CD4-positive, alpha-beta memory T cell (primary cell): Measurements from ENCODE around the gene MND1. TPM values are rescaled to one million over a fixed set of nuclear protein-coding genes. Genes with fewer than 3 reads are reported as not detected.
"Not testable (repeated sequence)": the region's sequence is repeated elsewhere in the genome, so short reads cannot be mapped to it uniquely, and the experiment has no call there.

Source experiments
- CTCF ChIA-PET: fragments of 350-600 bp; sonication (Branson Sonifier 250); formaldehyde crosslinking; loops from one replicate; lab custom pipeline; 2021; ENCODE audit warnings: inconsistent platforms; ENCODE audit not compliant: partially characterized antibody; lab: Charles Lee
- POLR2A ChIA-PET: fragments of 350-600 bp; sonication (Branson Sonifier 250); formaldehyde crosslinking; loops from one replicate; lab custom pipeline; 2021; ENCODE audit not compliant: partially characterized antibody; lab: Charles Lee
- DNase-seq, 5 donors: peaks; one replicate each; pipeline versions ENCODE4 v3.0.0 to v3.0.0-alpha.2; 2020 to 2022; ENCODE audit warnings: mixed read lengths in 1 of 5
- H3K27ac ChIP-seq: one replicate; pipeline ENCODE4 v1.7.0; 2013; ENCODE audit warnings: low read depth, low read length
- H3K27me3 ChIP-seq: 2 replicates; pipeline ENCODE4 v1.7.0; 2013; ENCODE audit warnings: mild to moderate bottlenecking, low read length, moderate library complexity; ENCODE audit not compliant: insufficient read depth
- H3K36me3 ChIP-seq: 2 replicates; pipeline ENCODE4 v1.7.0; 2013; ENCODE audit warnings: mild to moderate bottlenecking, low read length, moderate library complexity; ENCODE audit not compliant: insufficient read depth
- H3K4me1 ChIP-seq: 2 replicates; pipeline ENCODE4 v1.7.0; 2013; ENCODE audit warnings: mild to moderate bottlenecking, low read length, moderate library complexity; ENCODE audit not compliant: insufficient read depth
- H3K4me3 ChIP-seq, 2 donors: one replicate each; pipeline ENCODE4 v1.7.0; 2013; ENCODE audit warnings: low read length in 2 of 2, mild to moderate bottlenecking in 1 of 2
- H3K9me3 ChIP-seq, 2 donors: one replicate each; pipeline ENCODE4 v1.7.0; 2013; ENCODE audit warnings: low read length in 2 of 2, control low read depth in 1 of 2; ENCODE audit not compliant: control insufficient read depth in 1 of 2
- H3K27ac Mint-ChIP-seq, 7 donors: one replicate each; pipeline ENCODE4 v1.8.0; 2020 to 2021; ENCODE audit warnings: mixed read lengths in 7 of 7, mild to moderate bottlenecking in 6 of 7, inconsistent platforms in 3 of 7, moderate library complexity in 3 of 7
- H3K27me3 Mint-ChIP-seq, 2 donors: one replicate each; pipeline ENCODE4 v1.8.0; 2020 to 2021; ENCODE audit warnings: mixed read lengths in 2 of 2
- H3K36me3 Mint-ChIP-seq, 2 donors: one replicate each; pipeline ENCODE4 v1.8.0; 2020 to 2021; ENCODE audit warnings: mixed read lengths in 2 of 2, inconsistent platforms in 1 of 2, mild to moderate bottlenecking in 1 of 2
- H3K4me1 Mint-ChIP-seq, 4 donors: one replicate each; pipeline ENCODE4 v1.8.0; 2020 to 2021; ENCODE audit warnings: mixed read lengths in 4 of 4, mild to moderate bottlenecking in 1 of 4
- H3K4me3 Mint-ChIP-seq, 8 donors: one replicate each; pipeline ENCODE4 v1.8.0; 2020 to 2021; ENCODE audit warnings: mixed read lengths in 8 of 8, mild to moderate bottlenecking in 7 of 8, moderate library complexity in 6 of 8, inconsistent platforms in 3 of 8
- H3K9me3 Mint-ChIP-seq, 8 donors: one replicate each; pipeline ENCODE4 v1.8.0; 2020 to 2021; ENCODE audit warnings: mixed read lengths in 8 of 8, mild to moderate bottlenecking in 5 of 8, inconsistent platforms in 3 of 8, moderate library complexity in 1 of 8
- intact Hi-C: fragments of 100-400 bp; cut with micrococcal nuclease; formaldehyde crosslinking; loops from one replicate; pipeline ENCODE4 v1.15.1; 2023
- polyA plus RNA-seq, 2 donors: library from polyadenylated mRNA; unstranded; fragments of 300-500 nt; fragmentation: Illumina TruSeq; gene quantifications; one replicate each; pipeline ENCODE4 v1.2.3, GENCODE V29; 2021
- total RNA-seq, 2 experiments: library from RNA; stranded (reverse); gene quantifications; one replicate each; pipeline ENCODE4 v1.2.3, GENCODE V29; 2021

The MND1 gene
- total and polyA plus RNA-seq, 4 experiments from 2014 or later: 0.34 TPM; not detected in 3

DNA sequence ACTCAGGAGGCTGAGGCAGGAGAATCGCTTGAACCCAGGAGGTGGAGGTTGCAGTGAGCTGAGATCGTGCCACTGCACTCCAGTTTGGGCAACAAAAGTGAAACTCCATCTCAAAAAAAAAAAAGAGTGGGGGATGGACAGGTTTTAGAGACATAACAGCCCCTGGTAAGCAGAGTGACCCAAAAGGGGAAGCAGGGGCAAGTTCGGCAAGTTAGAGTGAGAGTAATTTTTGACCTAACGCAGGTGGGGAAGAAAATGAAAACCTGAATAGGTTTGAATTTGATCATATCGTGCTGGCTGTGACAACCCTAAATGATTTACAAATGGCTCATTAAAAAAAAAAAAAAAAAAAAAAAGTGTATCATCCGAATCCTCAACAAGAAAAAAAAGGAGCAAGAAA is 96.0 kb downstream of the MND1 start:
- peak overlapping the region in 3 of 8 donors; percentile 56 to 67 (median 57) for H3K4me3 Mint-ChIP-seq
- no peaks in the 10 kb centered on the region for H3K9me3 Mint-ChIP-seq
- intact Hi-C loops: no loop called here
- no peak for DNase-seq
- Histone ChIP-seq H3K9me3 (no peaks in the 10 kb centered on the region), H3K4me3 (no peak overlapping the region), H3K27ac (no peak overlapping the region), H3K36me3 (no peaks in the 10 kb centered on the region), H3K4me1 (peaks cover 30% of the 10 kb centered on the region), H3K27me3 (no peaks in the 10 kb centered on the region)
- ChIA-PET POLR2A (no interaction called here), CTCF (no interaction called here)
- H3K27ac Mint-ChIP-seq: peak overlapping the region in 2 of 7 donors; percentile 76 to 81
- peaks cover 14 to 40% (median 26%) of the 10 kb centered on the region in 4 donors for H3K4me1 Mint-ChIP-seq
- no peaks in the 10 kb centered on the region for H3K27me3 Mint-ChIP-seq
- H3K36me3 Mint-ChIP-seq: no peaks in the 10 kb centered on the region

DNA sequence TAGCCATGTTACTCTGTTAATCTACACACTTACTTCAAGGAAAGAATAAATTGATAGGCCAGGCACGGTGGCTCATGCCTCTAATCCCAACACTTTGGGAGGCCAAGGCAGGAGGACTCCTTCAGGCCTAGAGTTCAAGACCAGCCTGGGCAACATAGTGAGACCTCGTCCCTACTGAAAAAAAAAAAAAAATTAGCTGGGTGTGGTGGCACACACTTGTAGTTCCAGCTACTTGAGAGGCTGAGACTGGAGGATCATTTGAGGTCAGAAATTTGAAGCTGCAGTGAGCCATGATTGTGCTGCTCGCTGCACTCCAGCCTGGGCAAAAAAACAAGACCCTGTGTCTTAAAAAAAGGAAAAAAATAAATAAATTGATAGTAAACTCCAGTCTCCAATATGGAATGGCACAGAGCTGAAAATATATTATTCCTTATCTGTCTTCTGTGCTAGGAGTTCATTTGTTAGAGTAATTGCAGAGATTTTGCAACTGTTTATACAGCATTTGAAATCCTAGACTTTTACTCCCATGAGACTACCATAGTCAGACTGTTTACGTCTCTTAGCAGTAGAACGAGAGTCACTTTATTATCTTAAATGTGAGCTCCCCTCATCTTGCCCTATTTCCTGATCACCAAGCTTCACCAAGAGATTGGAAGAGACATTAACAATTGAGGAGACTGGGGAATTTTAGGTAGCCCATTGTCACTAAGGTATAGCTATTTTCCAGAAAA is 102.9 kb downstream of the MND1 start:
- Histone ChIP-seq H3K4me1 (peaks cover 18% of the 10 kb centered on the region), H3K4me3 (no peak overlapping the region), H3K27ac (no peak overlapping the region), H3K9me3 (no peaks in the 10 kb centered on the region), H3K36me3 (no peaks in the 10 kb centered on the region), H3K27me3 (no peaks in the 10 kb centered on the region)
- no peaks in the 10 kb centered on the region for H3K9me3 Mint-ChIP-seq
- peaks cover 12 to 23% (median 15%) of the 10 kb centered on the region in 4 donors for H3K4me1 Mint-ChIP-seq
- no peaks in the 10 kb centered on the region for H3K27me3 Mint-ChIP-seq
- ChIA-PET POLR2A (interaction anchor here (0.8 to 1.4 kb wide), 2 partner anchors 8 to 19 kb away, joined by 3 to 5 read pairs; partner anchors contain the start of gene TMEM131L), CTCF (interaction anchor here (0.7 to 2.0 kb wide), 8 partner anchors 9 to 196 kb away, joined by 3 to 10 read pairs (median 4); partner anchors contain the start of gene TMEM131L)
- no peak for DNase-seq
- intact Hi-C loops: no loop called here
- H3K27ac Mint-ChIP-seq: no peak overlapping the region
- H3K36me3 Mint-ChIP-seq: no peaks in the 10 kb centered on the region
- H3K4me3 Mint-ChIP-seq: no peak overlapping the region

DNA sequence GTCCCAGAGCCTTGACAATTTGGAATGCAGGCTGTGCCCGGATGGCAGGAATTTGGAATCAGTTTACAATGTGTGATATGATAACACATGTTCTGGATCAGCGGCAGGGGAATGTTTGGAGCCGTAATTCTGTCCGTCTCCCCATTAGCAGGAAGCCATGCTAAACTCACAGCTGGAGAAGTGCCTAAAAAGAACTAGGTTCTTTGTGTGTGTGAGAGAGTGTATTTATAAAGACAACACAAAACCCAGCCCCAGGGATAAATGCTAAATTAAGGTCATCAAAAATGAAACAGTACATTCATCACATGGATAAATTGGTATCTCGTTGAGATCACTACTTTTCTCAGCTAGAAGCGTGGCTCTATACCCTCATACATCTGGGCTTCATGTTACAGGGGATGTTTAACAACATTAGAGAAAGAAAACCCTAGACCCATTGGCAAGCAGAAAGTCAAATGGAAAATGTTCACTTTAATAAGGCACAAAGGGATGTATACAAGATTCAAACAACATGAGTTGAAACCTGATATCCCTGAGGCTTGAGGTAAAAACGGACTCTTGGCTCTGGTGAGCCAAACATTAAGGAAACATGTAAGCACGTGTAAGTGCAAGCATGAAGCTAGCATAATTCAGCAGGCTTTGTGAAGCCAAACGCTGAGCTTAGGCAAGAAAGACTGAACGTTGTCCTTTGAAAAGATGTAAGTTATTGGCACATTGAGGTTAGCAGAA is 103.7 kb downstream of the MND1 start:
- Histone ChIP-seq H3K36me3 (no peaks in the 10 kb centered on the region), H3K9me3 (no peaks in the 10 kb centered on the region), H3K4me1 (peaks cover 18% of the 10 kb centered on the region), H3K4me3 (no peak overlapping the region), H3K27me3 (no peaks in the 10 kb centered on the region), H3K27ac (no peak overlapping the region)
- no peak for DNase-seq
- Mint-ChIP-seq H3K4me1 (peaks cover 12 to 24% (median 16%) of the 10 kb centered on the region in 4 donors), H3K27me3 (no peaks in the 10 kb centered on the region), H3K36me3 (no peaks in the 10 kb centered on the region), H3K27ac (peak overlapping the region in 2 of 7 donors; percentile 10 to 62), H3K9me3 (no peaks in the 10 kb centered on the region), H3K4me3 (no peak overlapping the region)
- ChIA-PET POLR2A (interaction anchor here (0.6 to 2.2 kb wide), 4 partner anchors 9 to 26 kb away, joined by 3 to 9 read pairs (median 4); partner anchors contain the start of gene TMEM131L), CTCF (interaction anchor here (0.9 to 2.0 kb wide), 5 partner anchors 10 to 195 kb away, joined by 3 to 7 read pairs (median 4); partner anchors contain the start of gene TMEM131L)
- intact Hi-C loops: no loop called here

GRCh38 chr4:153449338-153449737 is 104.8 kb downstream of the MND1 start:
- no peaks in the 10 kb centered on the region for H3K27me3 Mint-ChIP-seq
- no peaks in the 10 kb centered on the region for H3K9me3 Mint-ChIP-seq
- H3K36me3 Mint-ChIP-seq: no peaks in the 10 kb centered on the region
- Histone ChIP-seq H3K9me3 (no peaks in the 10 kb centered on the region), H3K4me3 (no peak overlapping the region), H3K27ac (no peak overlapping the region), H3K27me3 (no peaks in the 10 kb centered on the region), H3K4me1 (peaks cover 18% of the 10 kb centered on the region), H3K36me3 (no peaks in the 10 kb centered on the region)
- intact Hi-C loops: no loop called here
- peaks cover 12 to 24% (median 16%) of the 10 kb centered on the region in 4 donors for H3K4me1 Mint-ChIP-seq
- ChIA-PET CTCF (interaction anchor here (1.7 to 1.8 kb wide), 4 partner anchors 11 to 125 kb away, joined by 4 to 9 read pairs (median 4); partner anchors contain the start of gene TMEM131L), POLR2A (interaction anchor here (0.6 to 2.2 kb wide), 5 partner anchors 10 to 49 kb away, joined by 3 to 9 read pairs (median 4); partner anchors contain the start of gene TMEM131L)
- peak overlapping the region in 2 of 7 donors; percentile 82 to 85 for H3K27ac Mint-ChIP-seq
- peak overlapping the region in 1 of 8 donors; percentile 4 for H3K4me3 Mint-ChIP-seq
- no peak for DNase-seq

DNA sequence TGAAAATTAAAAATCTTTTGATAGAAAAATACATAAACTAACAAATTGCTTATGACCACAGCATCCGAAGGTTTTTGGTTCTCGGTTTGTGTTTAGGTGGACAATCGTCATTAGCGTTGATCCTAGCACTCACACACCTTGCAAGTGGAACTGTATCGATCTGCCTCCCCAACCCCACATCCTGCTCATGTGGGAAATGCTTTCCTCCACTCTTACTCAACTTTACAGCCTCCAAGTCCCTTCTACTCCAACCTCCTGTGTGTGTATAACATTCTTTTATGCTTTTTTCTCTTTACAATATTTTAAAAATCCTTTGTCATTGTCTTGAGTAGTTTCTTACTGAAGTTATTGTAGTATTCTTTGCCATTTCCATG is 106.0 kb downstream of the MND1 start:
- H3K9me3 Mint-ChIP-seq: no peaks in the 10 kb centered on the region
- H3K4me3 ChIP-seq: no peak overlapping the region
- H3K36me3 ChIP-seq: no peaks in the 10 kb centered on the region
- ChIA-PET POLR2A (interaction anchor here (1.6 to 2.2 kb wide), 2 partner anchors 9 to 17 kb away, joined by 3 to 9 read pairs; no protein-coding TSS in a partner anchor), CTCF (interaction anchor here (1.7 to 1.8 kb wide), 3 partner anchors 16 to 123 kb away, joined by 4 to 9 read pairs (median 5); partner anchors contain the start of gene TMEM131L)
- intact Hi-C loops: loop anchor here (1.0 kb wide), 1 partner anchor 11 kb away; no protein-coding TSS in a partner anchor
- no peaks in the 10 kb centered on the region for H3K9me3 ChIP-seq
- H3K27ac Mint-ChIP-seq: peak overlapping the region; percentile 80 to 88 (median 82)
- peaks cover 18% of the 10 kb centered on the region for H3K4me1 ChIP-seq
- no peak for DNase-seq
- H3K27me3 ChIP-seq: no peaks in the 10 kb centered on the region
- H3K27ac ChIP-seq: peak overlapping the region; percentile 19
- H3K36me3 Mint-ChIP-seq: no peaks in the 10 kb centered on the region
- peak overlapping the region; percentile 26 to 82 (median 69) for H3K4me3 Mint-ChIP-seq
- H3K4me1 Mint-ChIP-seq: peaks cover 12 to 24% (median 16%) of the 10 kb centered on the region in 4 donors
- H3K27me3 Mint-ChIP-seq: no peaks in the 10 kb centered on the region

- H3K36me3 Mint-ChIP-seq, H3K9me3 ChIP-seq, H3K27ac ChIP-seq, H3K27ac Mint-ChIP-seq, H3K4me3 Mint-ChIP-seq, H3K4me3 ChIP-seq, H3K9me3 Mint-ChIP-seq, H3K27me3 Mint-ChIP-seq, H3K36me3 ChIP-seq, DNase-seq, intact Hi-C loops, H3K27me3 ChIP-seq: not testable (repeated sequence)
- POLR2A ChIA-PET: interaction anchor here (0.8 to 1.0 kb wide), 2 partner anchors 15 to 22 kb away, joined by 3 read pairs; partner anchors contain the start of gene TMEM131L
- H3K4me1 Mint-ChIP-seq: peaks cover 12 to 24% (median 16%) of the 10 kb centered on the region in 4 donors
- H3K4me1 ChIP-seq: peaks cover 18% of the 10 kb centered on the region
- CTCF ChIA-PET: interaction anchor here (1.0 kb wide), 1 partner anchor 15 kb away, joined by 3 read pairs; the partner anchor contains the start of gene TMEM131L
These were observed 106.7 kb downstream of the MND1 start for GRCh38 chr4:153451145-153451544.
